K562 (cell line): ENCODE results near the gene CFAP251. TPM values are rescaled to one million over a fixed set of nuclear protein-coding genes. Genes with fewer than 3 reads are reported as not detected.

Source experiments
- ATAC-seq: fragments of 200-7000 bp; cut with Tn5 transposase; 3 replicates; pipeline ENCODE4 v1.9.1; 2020; ENCODE audit warnings: moderate library complexity
- BruUV-seq: library from RNA; stranded (reverse); fragments of 400-500 nt; replicated peaks from 2 replicates; lab custom pipeline; 2021; lab: Mats Ljungman, UMichigan
- CTCF ChIA-PET: fragments of 300-600 bp; formaldehyde crosslinking; extraction: SDS; loops from one replicate; lab custom pipeline; 2021; ENCODE audit warnings: low intra/inter-chr PET ratio; lab: Yijun Ruan, JAX
- POLR2A ChIA-PET: fragments of 300-600, 350-650 bp; sonication (Branson Sonifier 250); formaldehyde crosslinking; extraction: SDS; loops from one replicate; lab custom pipeline; 2021; ENCODE audit warnings: antibody characterized with exemption, inconsistent platforms; lab: Yijun Ruan, JAX
- DNase-seq, 4 experiments: peaks; one replicate each; pipeline versions ENCODE4 v3.0.0 to v3.0.0-alpha.2; 2011 to 2018; ENCODE audit warnings: low spot score in 3 of 4, mixed read lengths in 3 of 4; ENCODE audit errors: extremely low read depth in 1 of 4
- FAIRE-seq: peaks from 2 replicates; lab custom pipeline; 2011; peaks lifted over from hg19 to GRCh38; lab: Jason Lieb, UNC
- H2AFZ ChIP-seq: 2 replicates; pipeline ENCODE4 v1.6.0; 2011; ENCODE audit warnings: low read depth, low read length, control low read depth, inconsistent platforms
- H3K27ac ChIP-seq: fragments of 200-600 bp; 3 replicates; pipeline ENCODE4 v1.8.0; 2011; ENCODE audit warnings: low read depth, mild to moderate bottlenecking, control low read depth, inconsistent platforms, low read length, moderate library complexity, mixed read lengths; ENCODE audit errors: extremely low read depth
- H3K27me3 ChIP-seq, 2 experiments: fragments of 300-600 bp in 1 of 2; 2 replicates in 1 of 2; 3 replicates in 1 of 2; pipeline versions ENCODE4 v1.6.0 to v1.8.0; 2011; ENCODE audit warnings: inconsistent platforms in 2 of 2, low read length in 2 of 2, mild to moderate bottlenecking in 1 of 2, mixed read lengths in 1 of 2, moderate library complexity in 1 of 2; ENCODE audit not compliant: control insufficient read depth in 2 of 2, insufficient read depth in 2 of 2
- H3K36me3 ChIP-seq: fragments of 300-600 bp; 3 replicates; pipeline ENCODE4 v1.8.0; 2011; ENCODE audit warnings: mild to moderate bottlenecking, low read length, inconsistent platforms; ENCODE audit not compliant: control insufficient read depth, insufficient read depth
- H3K4me1 ChIP-seq, 2 experiments: fragments of 200-600 bp in 1 of 2; replicated peaks in 1 of 2; 2 replicates in 1 of 2; 3 replicates in 1 of 2; pipeline versions ENCODE4 v1.5.1 to v1.8.0; 2011; ENCODE audit warnings: inconsistent platforms in 2 of 2, low read length in 2 of 2, mild to moderate bottlenecking in 1 of 2, mixed read lengths in 1 of 2, moderate library complexity in 1 of 2; ENCODE audit not compliant: control insufficient read depth in 2 of 2, insufficient read depth in 2 of 2
- H3K4me2 ChIP-seq: 2 replicates; pipeline ENCODE4 v1.6.1; 2011; ENCODE audit warnings: low read length, control low read depth, inconsistent platforms, mixed read lengths; ENCODE audit not compliant: insufficient read depth
- H3K4me3 ChIP-seq: fragments of 200-600 bp; sonication (generic), shearing (Covaris generic); 2 replicates; pipeline ENCODE4 v1.5.1; 2016; ENCODE audit warnings: control low read depth, inconsistent platforms
- H3K79me2 ChIP-seq: fragments of 200-600 bp; 3 replicates; pipeline ENCODE4 v1.8.0; 2011; ENCODE audit warnings: low read length, inconsistent platforms; ENCODE audit not compliant: control insufficient read depth, insufficient read depth
- H3K9ac ChIP-seq, 2 experiments: 2 replicates each; pipeline versions ENCODE4 v1.6.0 to v1.6.1; 2011; ENCODE audit warnings: low read depth in 2 of 2, low read length in 2 of 2, control low read depth in 1 of 2, inconsistent platforms in 1 of 2, mild to moderate bottlenecking in 1 of 2, mixed read lengths in 1 of 2; ENCODE audit not compliant: insufficient read depth in 1 of 2
- H3K9me1 ChIP-seq: one replicate; pipeline ENCODE4 v1.6.0; 2011; ENCODE audit warnings: inconsistent platforms, mild to moderate bottlenecking, low read length, moderate library complexity; ENCODE audit not compliant: control insufficient read depth, insufficient read depth
- H3K9me3 ChIP-seq: replicated peaks from 2 replicates; pipeline ENCODE4 v1.5.1; 2011; ENCODE audit warnings: low read depth, low read length, inconsistent platforms; ENCODE audit not compliant: control insufficient read depth, insufficient read depth
- H4K20me1 ChIP-seq: replicated peaks from 2 replicates; pipeline ENCODE4 v1.6.1; 2011; ENCODE audit warnings: low read length, inconsistent platforms, mixed read lengths; ENCODE audit not compliant: control insufficient read depth, insufficient read depth
- CREB3L1 ChIP-seq: fragments of 450-650 bp; IDR thresholded peaks from 2 replicates; pipeline ENCODE4 v1.6.1; 2014; ENCODE audit warnings: low read depth, mild to moderate bottlenecking, moderate library complexity, borderline replicate concordance
- EP400 ChIP-seq: fragments of 450-650 bp; IDR thresholded peaks from 2 replicates; pipeline ENCODE4 v1.6.1; 2017; ENCODE audit warnings: antibody characterized with exemption, mild to moderate bottlenecking, moderate library complexity
- FOXP4 ChIP-seq: sonication (generic); formaldehyde crosslinking; IDR thresholded peaks from 2 replicates; pipeline ENCODE4 v1.8.0; 2022; ENCODE audit warnings: mild to moderate bottlenecking, missing genetic modification reagents, borderline replicate concordance
- FUS ChIP-seq: fragments of 200-400 bp; formaldehyde crosslinking; optimal IDR thresholded peaks from 2 replicates; pipeline ENCODE3; 2017; ENCODE audit warnings: low read depth, low read length
- HDAC8 ChIP-seq: fragments of 450-650 bp; IDR thresholded peaks from 2 replicates; pipeline ENCODE4 v1.6.1; 2016; ENCODE audit warnings: mild to moderate bottlenecking, missing genetic modification characterization, moderate library complexity, missing compliant biosample characterization
- MYNN ChIP-seq, 2 experiments: sonication (generic); formaldehyde crosslinking in 1 of 2; IDR thresholded peaks; 2 replicates each; pipeline versions ENCODE4 v1.5.0 to v1.6.1; 2016 to 2020; ENCODE audit warnings: antibody characterized with exemption in 1 of 2, missing genetic modification reagents in 1 of 2
- NONO ChIP-seq, 2 experiments: fragments of 200-400 bp in 1 of 2; fragments of 450-650 bp in 1 of 2; formaldehyde crosslinking in 1 of 2; IDR thresholded peaks; 2 replicates each; pipeline ENCODE4 v1.6.1; 2017; ENCODE audit warnings: low read depth in 2 of 2, mild to moderate bottlenecking in 2 of 2, moderate library complexity in 2 of 2, low read length in 1 of 2
- RBM14 ChIP-seq: fragments of 200-400 bp; formaldehyde crosslinking; IDR thresholded peaks from 2 replicates; pipeline ENCODE4 v1.6.1; 2018; ENCODE audit warnings: low read depth, mild to moderate bottlenecking, low read length, moderate library complexity, borderline replicate concordance; ENCODE audit not compliant: insufficient read depth
- RCOR1 ChIP-seq, 2 experiments: IDR thresholded peaks; 2 replicates each; pipeline ENCODE4 v1.6.1; 2012; ENCODE audit warnings: low read depth in 2 of 2, low read length in 2 of 2, borderline replicate concordance in 1 of 2, improper control_type of control experiment in 1 of 2
- ZFP91 ChIP-seq: sonication (generic); formaldehyde crosslinking; IDR thresholded peaks from 2 replicates; pipeline ENCODE4 v1.8.0; 2022; ENCODE audit warnings: mild to moderate bottlenecking, missing genetic modification reagents
- ZNF444 ChIP-seq: fragments of 250-450 bp; sonication (Bioruptor Pico); IDR thresholded peaks from 2 replicates; pipeline ENCODE4 v1.4.0; 2020; ENCODE audit warnings: mild to moderate bottlenecking, moderate library complexity
- ZNF740 ChIP-seq, 3 experiments: fragments of 200-800 bp in 1 of 3; sonication (Bioruptor generic) in 1 of 3; sonication (generic) in 1 of 3; formaldehyde crosslinking in 1 of 3; IDR thresholded peaks; 2 replicates each; pipeline versions ENCODE4 v1.6.1 to v1.8.0; 2016 to 2022; ENCODE audit warnings: mild to moderate bottlenecking in 2 of 3, missing compliant biosample characterization in 2 of 3, missing genetic modification characterization in 2 of 3, missing genetic modification reagents in 1 of 3
- WGBS: fragments of 100-300 bp; shearing (Covaris generic); methylation state at CpG from one replicate; pipeline ENCODE4 v1.1.6; 2016; ENCODE audit warnings: low coverage, mixed read lengths; ENCODE audit not compliant: insufficient coverage; ENCODE audit errors: missing lambda C conversion rate; 5-methylcytosine and 5-hydroxymethylcytosine counted together
- in situ Hi-C: fragments of 300-500 bp; cut with MboI; formaldehyde crosslinking; loops from 4 replicates; pipeline ENCODE4 v1.15.0; 2018; ENCODE audit warnings: inconsistent platforms, mixed read lengths
- intact Hi-C: fragments of 100-400 bp; cut with micrococcal nuclease; formaldehyde crosslinking; loops from 2 replicates; pipeline ENCODE4 v1.14.2; 2022
- polyA plus RNA-seq, 8 experiments: library from polyadenylated mRNA; depleted of rRNA in 4 of 8; stranded (reverse) in 5 of 8; unstranded in 3 of 8; fragments of >200 nt; fragmentation: Nextera tagmentation in 2 of 8; fragmentation: Illumina TruSeq in 1 of 8; extraction: Ambion mirVana in 2 of 8; extraction: Trizol in 1 of 8; gene quantifications; 2 replicates each; pipeline versions ENCODE4 v1.2.1 to v1.2.3, GENCODE V29; 2011 to 2014; ENCODE audit warnings: inconsistent platforms in 1 of 8, missing spikeins in 1 of 8
- total RNA-seq, 7 experiments: library from RNA; depleted of rRNA in 6 of 7; stranded (reverse); fragments of >200 nt in 6 of 7; fragmentation: Illumina TruSeq in 2 of 7; extraction: Trizol in 2 of 7; gene quantifications; 2 replicates each; pipeline versions ENCODE4 v1.2.1 to v1.2.3, GENCODE V29; 2011 to 2021; ENCODE audit warnings: low replicate concordance in 1 of 7

CFAP251 gene
- total and polyA plus RNA-seq, 9 of the 15 experiments (the other 6 are each of a cell fraction or from before 2014, with no cell fraction given), result 16.6 to 31.0 (median 19.1) TPM

- BruUV-seq, result no TSS peak
- no peak overlapping the region for H3K4me2 ChIP-seq
- peaks cover 32% of the 10 kb centered on the region; the same call in 1 of the 3 replicates for H3K36me3 ChIP-seq
- no peak overlapping the region for H3K4me3 ChIP-seq
- H3K79me2 ChIP-seq, result peaks cover 57% of the 10 kb centered on the region
- no peaks in the 10 kb centered on the region for H3K27me3 ChIP-seq
- intact Hi-C loops (no loop called here), in situ Hi-C loops (no loop called here)
- H3K27ac ChIP-seq, result no peak overlapping the region
- H4K20me1 ChIP-seq, result peaks cover 9% of the 10 kb centered on the region; the same call in 1 of the 2 replicates
- 52% methylated on average over 20 of the region's 21 CpGs for WGBS
- ChIA-PET CTCF (no interaction called here), POLR2A (interaction anchor here (1.0 to 1.5 kb wide), 2 partner anchors 11 kb away, joined by 3 read pairs; no protein-coding TSS in a partner anchor)
- ATAC-seq (peak; percentile 95), DNase-seq (peak; percentile 64 to 74 (median 70)), FAIRE-seq (peak; percentile 78)
- H3K9me1 ChIP-seq, result peaks cover 8% of the 10 kb centered on the region
- no peak overlapping the region for H3K9ac ChIP-seq
- no peak overlapping the region for H2AFZ ChIP-seq
- peaks cover 0 to 33% of the 10 kb centered on the region in 2 experiments; a peak in 4 of 5 replicates for H3K4me1 ChIP-seq
- no peaks in the 10 kb centered on the region for H3K9me3 ChIP-seq
- TF ChIP-seq ZNF740 (CRISPR knock-in tag; IDR thresholded peaks at IDR 0.05) (0 out of 2 replicates have a peak, but pooled peaks have one; percentile 14), ZNF740 (tag; IDR thresholded peaks at IDR 0.05) (no peak), MYNN (IDR thresholded peaks at IDR 0.05) (no peak), MYNN (CRISPR knock-in tag; IDR thresholded peaks at IDR 0.05) (no peak), ZFP91 (CRISPR knock-in tag) (no peak), EP400 (no peak), ZNF444 (CRISPR knock-in tag) (no peak), FOXP4 (CRISPR knock-in tag) (no peak), RBM14 (no peak), RCOR1 (IDR thresholded peaks at IDR 0.05; ENCODE audit: borderline replicate concordance in 1 of 2, low read depth in 2 of 2, low read length in 2 of 2) (peak in 1 of 2 experiments; percentile 25; a peak in 1 of 4 replicates), NONO (IDR thresholded peaks at IDR 0.05; ENCODE audit: low read depth in 2 of 2, low read length in 1 of 2) (no peak), HDAC8 (tag) (no peak), CREB3L1 (no peak), FUS (no peak)
These were observed 113.2 kb downstream of the CFAP251 start for GRCh38 chr12:122031342-122032216.
